ENCODE measurements around the gene PRICKLE2. TPM values are rescaled to one million over a fixed set of nuclear protein-coding genes. Genes with fewer than 3 reads are reported as not detected.

PRICKLE2 gene
- total RNA-seq, 1 experiment from 2014 or later: 3.2 TPM

DNA sequence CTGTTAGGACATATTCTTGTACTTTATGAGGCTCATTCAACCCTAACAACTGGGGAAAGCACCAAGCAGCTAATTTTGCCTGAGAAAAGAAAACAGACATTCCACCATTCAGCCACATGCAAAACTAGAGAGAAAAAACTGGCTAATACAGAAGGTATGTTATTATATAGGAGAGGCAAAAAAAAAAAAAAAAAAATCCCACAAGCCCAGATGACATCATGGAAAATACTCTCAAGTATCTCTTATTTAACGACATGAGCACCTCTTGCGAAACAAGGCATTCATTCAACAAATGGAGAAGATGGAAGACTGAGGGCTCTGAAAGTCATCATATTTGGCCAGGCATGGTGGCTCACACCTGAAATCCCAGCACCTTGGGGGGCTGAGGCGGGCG, 61.5 kb downstream of the PRICKLE2 start:
- H3K4me1 Mint-ChIP-seq: peaks cover 49 to 63% of the 10 kb centered on the region in 2 experiments

More for the DNA sequence above, 61.5 kb downstream of the PRICKLE2 start:
- Histone ChIP-seq H2BK12ac (ENCODE audit: insufficient read length, low read depth, low read length) (no peak overlapping the region), H4K8ac (replicated peaks; ENCODE audit: insufficient read length, low read depth, low read length) (no peak overlapping the region), H3T11ph (ENCODE audit: low read length) (no peak overlapping the region), H3K27ac (ENCODE audit: insufficient read length, low read depth, low read length) (no peak overlapping the region), H3K9me3 (ENCODE audit: control insufficient read depth, low read depth, low read length) (no peaks in the 10 kb centered on the region), H3K56ac (ENCODE audit: insufficient read length, low read depth, low read length) (no peak overlapping the region), H2BK120ac (ENCODE audit: low read depth, low read length, poor library complexity, severe bottlenecking) (no peak overlapping the region), H3K79me1 (ENCODE audit: insufficient read depth, low read depth, low read length, poor library complexity, severe bottlenecking) (no peaks in the 10 kb centered on the region), H2BK15ac (ENCODE audit: low read depth, low read length) (no peak overlapping the region), H4K91ac (ENCODE audit: insufficient read length, low read depth, low read length) (no peak overlapping the region), H2BK20ac (ENCODE audit: low read depth, low read length, poor library complexity, severe bottlenecking) (no peak overlapping the region), H4K20me1 (ENCODE audit: control insufficient read depth, insufficient read depth, insufficient read length) (no peaks in the 10 kb centered on the region), H2AK5ac (ENCODE audit: insufficient read length, low read length) (no peak overlapping the region), H3K14ac (ENCODE audit: insufficient read depth, low read length) (no peak overlapping the region), H3K27me3 (ENCODE audit: insufficient read depth, low read length) (no peaks in the 10 kb centered on the region), H3K23me2 (ENCODE audit: insufficient read length, low read depth, low read length, poor library complexity, severe bottlenecking) (no peaks in the 10 kb centered on the region), H2AFZ (ENCODE audit: low read length) (no peak overlapping the region), H3K18ac (ENCODE audit: insufficient read length, low read depth, low read length) (no peak overlapping the region), H3K4ac (ENCODE audit: low read depth, low read length) (no peak overlapping the region), H2BK5ac (ENCODE audit: insufficient read length, low read length) (no peak overlapping the region), H3K23ac (ENCODE audit: insufficient read length, low read depth, low read length) (no peak overlapping the region), H3K9ac (ENCODE audit: extremely low read depth, insufficient read length, low read length) (no peak overlapping the region), H3K4me1 (ENCODE audit: insufficient read depth, low read length) (peaks cover 5% of the 10 kb centered on the region), H3K79me2 (ENCODE audit: insufficient read depth, low read length) (no peaks in the 10 kb centered on the region), H4K5ac (ENCODE audit: insufficient read length, low read depth, low read length) (no peak overlapping the region), H3K4me2 (ENCODE audit: insufficient read depth, insufficient read length, low read length) (no peak overlapping the region)
- WGBS (ENCODE audit: extremely low coverage, insufficient read length, low lambda C conversion rate): no CpG with 5 or more reads among the region's 4 CpGs
- Mint-ChIP-seq H3K9me3 (no peaks in the 10 kb centered on the region; a peak in 1 of 5 replicates), H3K4me3 (no peak overlapping the region), H3K36me3 (ENCODE audit: insufficient read depth in 1 of 3, low read depth in 3 of 3) (peaks cover 3 to 13% (median 4%) of the 10 kb centered on the region in 3 experiments; a peak in 6 of 7 replicates), H3K27ac (peak overlapping the region in 1 of 3 experiments; percentile 57; a peak in 2 of 7 replicates), H3K27me3 (ENCODE audit: low read depth) (no peaks in the 10 kb centered on the region)
- TF ChIP-seq CTCF (conservative IDR thresholded peaks at IDR 0.05): no peak
- no peak for DNase-seq
